ENCODE results near the gene KRT83.

DNA sequence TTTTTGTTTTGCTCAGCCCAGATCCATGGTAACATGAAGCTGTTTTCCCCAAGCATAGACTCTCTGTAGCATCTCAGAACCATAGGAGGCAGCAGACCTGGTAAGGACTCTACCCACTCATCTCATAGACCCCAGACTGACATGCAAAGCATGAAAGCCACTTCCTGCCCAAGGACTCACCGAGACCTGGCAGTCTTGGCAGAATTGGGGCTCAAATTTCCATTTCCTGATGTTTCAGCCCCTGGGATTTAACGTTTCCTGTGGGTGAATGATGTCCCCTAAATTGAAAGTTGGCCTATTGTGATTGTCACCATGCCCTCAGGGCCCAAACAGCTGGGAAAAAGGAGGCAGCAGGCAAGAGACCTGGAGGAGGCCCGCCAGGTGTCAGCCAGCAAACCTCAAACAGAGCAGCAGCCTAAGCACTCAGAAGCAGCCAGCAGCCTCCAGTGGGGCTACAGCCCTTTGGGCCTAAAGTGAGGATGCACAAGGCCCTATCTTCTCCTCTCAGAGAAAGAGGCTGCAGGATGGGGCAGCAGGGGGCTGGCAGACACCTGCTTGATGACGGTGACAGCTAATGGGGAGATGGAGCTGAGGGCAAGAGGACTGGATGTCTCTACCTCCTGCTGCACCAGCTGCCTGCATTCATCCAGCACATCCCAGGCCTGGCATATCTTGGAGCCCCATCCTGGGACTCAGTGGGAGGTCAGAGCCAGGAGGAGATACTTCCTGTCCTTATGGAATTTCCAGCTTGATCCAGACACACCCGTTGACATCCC is 37.6 kb upstream of the KRT83 start:
- TF ChIP-seq, protein P1, sequence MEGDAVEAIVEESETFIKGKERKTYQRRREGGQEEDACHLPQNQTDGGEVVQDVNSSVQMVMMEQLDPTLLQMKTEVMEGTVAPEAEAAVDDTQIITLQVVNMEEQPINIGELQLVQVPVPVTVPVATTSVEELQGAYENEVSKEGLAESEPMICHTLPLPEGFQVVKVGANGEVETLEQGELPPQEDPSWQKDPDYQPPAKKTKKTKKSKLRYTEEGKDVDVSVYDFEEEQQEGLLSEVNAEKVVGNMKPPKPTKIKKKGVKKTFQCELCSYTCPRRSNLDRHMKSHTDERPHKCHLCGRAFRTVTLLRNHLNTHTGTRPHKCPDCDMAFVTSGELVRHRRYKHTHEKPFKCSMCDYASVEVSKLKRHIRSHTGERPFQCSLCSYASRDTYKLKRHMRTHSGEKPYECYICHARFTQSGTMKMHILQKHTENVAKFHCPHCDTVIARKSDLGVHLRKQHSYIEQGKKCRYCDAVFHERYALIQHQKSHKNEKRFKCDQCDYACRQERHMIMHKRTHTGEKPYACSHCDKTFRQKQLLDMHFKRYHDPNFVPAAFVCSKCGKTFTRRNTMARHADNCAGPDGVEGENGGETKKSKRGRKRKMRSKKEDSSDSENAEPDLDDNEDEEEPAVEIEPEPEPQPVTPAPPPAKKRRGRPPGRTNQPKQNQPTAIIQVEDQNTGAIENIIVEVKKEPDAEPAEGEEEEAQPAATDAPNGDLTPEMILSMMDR (IDR thresholded peaks at IDR 0.05; ENCODE audit: low read depth, low read length, poor library complexity, severe bottlenecking): peak; percentile 50
- TF ChIP-seq EZH2phosphoT487 (IDR thresholded peaks at IDR 0.05; ENCODE audit: borderline replicate concordance, low read length): no peak

Data from DOHH2 (cell line).